KBM-7 (cell line): ENCODE measurements around the gene UQCRC2.
"Not testable (repeated sequence)": the region's sequence is repeated elsewhere in the genome, so short reads cannot be mapped to it uniquely, and the experiment has no call there.

ENCODE experiments used
- DNase-seq: peaks from one replicate; pipeline ENCODE4 v3.0.0-alpha.2; 2015
- in situ Hi-C: fragments of 300-500 bp; cut with MboI; formaldehyde crosslinking; loops from 2 replicates; pipeline ENCODE4 v1.14.3; 2020; ENCODE audit warnings: low sequenced_read_pairs, low pct_unique_long_range_greater_than_20kb, mixed read lengths

UQCRC2 gene

DNA sequence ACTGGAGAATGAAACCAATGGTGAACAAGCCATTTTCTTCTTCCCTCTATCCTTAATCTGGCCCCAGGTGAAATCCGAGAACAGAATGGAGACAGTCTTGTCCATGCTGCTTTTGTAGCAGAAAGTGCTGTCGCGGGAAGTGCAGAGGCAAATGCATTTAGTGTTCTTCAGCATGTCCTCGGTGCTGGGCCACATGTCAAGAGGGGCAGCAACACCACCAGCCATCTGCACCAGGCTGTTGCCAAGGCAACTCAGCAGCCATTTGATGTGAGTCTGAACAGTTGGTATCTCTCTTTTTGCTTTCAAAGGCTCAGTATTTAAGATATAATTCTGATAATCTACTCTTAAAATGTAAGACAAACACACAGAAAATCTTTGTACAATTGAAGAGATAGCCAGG lies 18.7 kb downstream of the UQCRC2 start:
- in situ Hi-C loops: no loop called here
- no peak for DNase-seq

DNA sequence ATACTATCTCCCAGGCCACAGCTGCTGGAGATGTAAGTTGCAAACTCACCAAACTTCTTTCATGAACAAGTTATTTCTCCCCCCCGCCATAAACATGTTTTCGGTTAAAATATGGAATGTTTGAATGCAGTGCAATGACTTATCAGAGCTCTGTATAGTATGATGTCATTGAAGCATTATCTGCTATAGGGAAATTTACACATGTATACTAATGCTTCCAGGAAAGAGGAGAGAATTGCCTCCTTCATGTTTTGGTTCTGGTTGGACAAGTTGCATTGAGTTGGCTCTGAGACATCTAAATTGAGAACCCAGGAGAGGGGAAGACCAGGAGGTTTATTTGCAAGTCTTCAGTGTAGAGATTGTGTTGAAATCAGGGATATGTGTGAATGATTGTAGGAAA lies 20.8 kb downstream of the UQCRC2 start:
- DNase-seq: no peak
- in situ Hi-C loops: no loop called here

DNA sequence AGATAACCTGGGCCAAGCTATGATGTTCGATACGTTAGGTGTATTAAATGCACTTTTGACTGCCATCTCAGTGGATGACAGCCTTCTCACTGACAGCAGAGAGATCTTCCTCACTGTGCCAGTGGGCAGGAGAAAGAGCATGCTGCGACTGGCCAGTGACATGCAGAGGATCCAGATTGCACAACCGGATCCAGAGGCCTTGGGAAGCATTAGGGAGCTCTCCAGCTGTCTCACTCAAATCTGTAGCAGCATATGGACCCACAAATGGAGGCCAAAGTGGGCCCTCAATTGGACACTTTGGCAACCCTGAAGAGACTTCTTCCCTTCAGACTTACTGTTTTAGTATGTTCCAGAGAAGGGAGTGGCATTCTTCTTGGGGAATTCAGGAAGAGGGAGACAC lies 26.9 kb downstream of the UQCRC2 start:
- no peak for DNase-seq
- in situ Hi-C loops: loop anchor here (25.0 kb wide), 1 partner anchor 207 kb away; no protein-coding TSS in a partner anchor

DNA sequence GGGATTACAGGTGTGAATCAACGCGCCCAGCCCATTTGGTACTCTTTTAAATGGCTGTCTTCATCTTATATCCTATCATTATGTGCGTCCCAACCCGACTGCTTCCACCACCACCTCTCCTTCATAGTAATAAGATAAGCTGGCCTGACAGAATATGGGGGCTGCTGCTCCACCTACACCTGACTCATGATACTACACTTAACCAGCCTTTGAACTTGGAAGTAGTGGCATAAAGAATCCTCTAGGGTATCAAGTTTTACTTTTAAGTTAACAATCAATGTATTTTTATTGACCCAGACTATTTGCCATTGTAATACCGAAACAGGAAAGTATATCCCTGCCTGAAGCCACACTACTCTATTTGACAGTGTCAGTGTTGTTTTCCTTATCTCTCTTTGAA lies 28.9 kb downstream of the UQCRC2 start:
- in situ Hi-C loops: loop anchor here (25.0 kb wide), 1 partner anchor 205 kb away; no protein-coding TSS in a partner anchor
- DNase-seq: no peak

DNA sequence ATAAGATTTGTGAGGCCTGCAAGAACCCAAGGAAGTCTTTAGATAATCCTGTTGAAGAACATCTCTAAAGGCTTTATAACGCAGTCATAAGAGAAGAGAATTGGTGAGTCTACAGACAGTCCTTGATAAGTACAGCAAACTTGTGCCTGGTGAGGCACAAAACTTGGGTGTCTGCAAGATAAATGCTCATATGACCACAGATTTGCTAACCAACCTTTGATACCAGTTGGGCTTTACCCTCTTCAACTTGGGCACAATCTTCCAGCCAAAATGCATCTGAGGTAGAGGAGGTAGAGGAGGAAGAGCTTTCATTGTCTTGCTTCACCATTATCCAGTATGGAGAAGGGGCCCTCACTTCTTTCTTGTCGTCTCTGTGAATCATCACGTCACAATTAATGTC lies 30.9 kb downstream of the UQCRC2 start:
- DNase-seq: no peak
- in situ Hi-C loops: loop anchor here (25.0 kb wide), 1 partner anchor 203 kb away; no protein-coding TSS in a partner anchor

DNA sequence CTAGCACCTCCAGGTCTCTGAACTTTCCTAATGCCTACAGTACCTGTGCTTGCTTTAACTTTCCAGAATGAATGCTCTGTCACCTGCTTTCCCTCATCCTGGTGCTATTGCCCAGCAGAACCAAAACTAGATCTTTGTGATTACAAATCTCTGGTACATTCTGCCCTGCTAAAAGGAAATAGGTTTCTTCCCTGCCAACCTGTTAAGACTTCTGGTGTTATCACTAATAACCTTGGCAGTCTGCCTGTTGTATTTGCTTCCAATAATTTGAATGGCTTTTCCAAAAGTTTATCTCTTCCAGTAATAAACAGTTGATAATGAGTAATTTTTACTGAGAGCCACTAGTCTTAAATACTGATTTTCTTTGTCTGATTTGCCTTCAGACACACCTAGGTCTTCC lies 32.4 kb downstream of the UQCRC2 start:
- no peak for DNase-seq
- in situ Hi-C loops: loop anchor here (25.0 kb wide), 1 partner anchor 202 kb away; no protein-coding TSS in a partner anchor

DNA sequence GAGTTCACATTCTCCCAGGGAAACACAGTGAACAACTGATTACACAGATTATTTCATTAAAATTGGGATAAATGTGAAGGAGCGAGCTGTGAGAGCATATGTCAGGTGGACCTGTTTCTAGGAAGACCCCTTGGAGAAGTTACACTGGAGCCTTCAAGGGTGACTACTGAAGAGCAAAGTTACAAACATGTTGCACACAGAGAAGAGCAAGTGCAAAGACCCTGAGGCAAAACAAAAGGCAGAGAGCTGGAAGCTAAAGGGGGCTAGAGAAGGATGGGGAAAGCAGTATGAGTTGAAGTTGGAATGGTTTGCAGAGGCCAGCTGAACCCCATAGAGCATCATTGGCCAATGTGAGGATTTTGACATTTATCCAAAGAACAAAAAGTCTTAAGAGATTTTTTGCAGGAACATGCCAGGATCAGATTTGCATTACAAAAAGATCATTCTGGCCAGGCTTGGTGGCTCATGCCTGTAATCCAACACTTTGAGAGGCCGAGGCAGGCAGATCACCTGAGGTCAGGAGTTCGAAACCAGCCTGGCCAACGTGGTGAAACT lies 33.6 kb downstream of the UQCRC2 start:
- in situ Hi-C loops: loop anchor here (25.0 kb wide), 1 partner anchor 201 kb away; no protein-coding TSS in a partner anchor
- DNase-seq: no peak

DNA sequence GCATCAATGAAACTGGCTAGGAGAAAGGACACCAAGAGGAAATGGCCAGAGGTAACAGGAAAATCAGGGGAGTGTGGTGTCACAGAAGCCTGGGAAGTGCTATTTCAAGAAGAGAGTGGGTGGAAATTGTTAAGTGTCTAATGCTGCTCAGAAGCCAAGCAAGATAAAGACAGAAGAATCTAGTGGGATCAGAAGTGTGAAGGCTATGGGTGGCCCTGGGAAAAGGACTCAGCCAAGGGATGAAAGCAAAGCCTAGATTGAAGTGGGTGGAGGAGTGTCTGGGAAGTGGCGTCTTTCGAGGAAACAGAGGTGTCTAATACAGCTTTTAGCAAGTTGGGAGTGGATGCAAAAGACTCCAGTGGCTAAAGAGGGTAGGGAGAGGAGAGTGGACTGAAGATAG lies 34.3 kb downstream of the UQCRC2 start:
- in situ Hi-C loops: loop anchor here (25.0 kb wide), 1 partner anchor 200 kb away; no protein-coding TSS in a partner anchor
- DNase-seq: no peak

DNA sequence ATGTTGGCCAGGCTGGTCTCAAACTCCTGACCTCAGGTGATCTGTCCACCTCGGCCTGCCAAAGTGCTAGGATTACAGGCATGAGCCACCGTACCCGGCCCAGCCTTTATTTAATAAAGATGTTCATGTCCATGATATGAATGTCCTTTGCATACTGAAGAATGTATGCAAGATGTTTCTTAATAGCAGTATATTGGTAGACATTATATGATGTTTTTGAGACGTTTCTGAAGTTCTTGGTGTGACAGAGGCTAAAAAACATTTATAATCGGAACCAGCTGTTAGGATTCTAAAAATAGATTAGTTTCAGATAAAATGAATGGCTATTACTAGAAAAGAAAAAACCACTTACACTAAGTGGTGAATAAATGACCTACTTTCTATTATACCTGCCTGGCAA lies 36.0 kb downstream of the UQCRC2 start:
- DNase-seq: no peak
- in situ Hi-C loops: loop anchor here (25.0 kb wide), 1 partner anchor 198 kb away; no protein-coding TSS in a partner anchor

DNA sequence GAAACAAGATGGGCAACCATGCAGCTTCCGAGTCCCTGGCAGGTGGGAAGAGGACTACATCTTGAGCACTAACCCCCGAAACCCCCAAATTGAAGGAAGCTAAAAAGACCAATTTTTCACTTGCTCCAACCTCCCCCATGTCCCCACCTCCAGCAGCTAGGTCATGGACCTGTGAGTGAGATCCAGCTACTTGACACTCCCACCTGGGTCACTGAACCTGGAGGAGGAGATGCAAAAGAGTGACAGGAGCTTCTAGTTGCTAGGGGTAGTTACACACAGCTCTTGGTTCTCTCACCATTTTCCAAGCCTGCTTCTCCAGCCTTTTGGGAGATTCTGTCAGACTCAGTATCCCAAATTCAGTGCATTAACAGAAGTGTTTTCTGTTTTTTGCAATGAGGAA lies 36.6 kb downstream of the UQCRC2 start:
- in situ Hi-C loops: loop anchor here (25.0 kb wide), 1 partner anchor 198 kb away; no protein-coding TSS in a partner anchor
- DNase-seq: no peak

DNA sequence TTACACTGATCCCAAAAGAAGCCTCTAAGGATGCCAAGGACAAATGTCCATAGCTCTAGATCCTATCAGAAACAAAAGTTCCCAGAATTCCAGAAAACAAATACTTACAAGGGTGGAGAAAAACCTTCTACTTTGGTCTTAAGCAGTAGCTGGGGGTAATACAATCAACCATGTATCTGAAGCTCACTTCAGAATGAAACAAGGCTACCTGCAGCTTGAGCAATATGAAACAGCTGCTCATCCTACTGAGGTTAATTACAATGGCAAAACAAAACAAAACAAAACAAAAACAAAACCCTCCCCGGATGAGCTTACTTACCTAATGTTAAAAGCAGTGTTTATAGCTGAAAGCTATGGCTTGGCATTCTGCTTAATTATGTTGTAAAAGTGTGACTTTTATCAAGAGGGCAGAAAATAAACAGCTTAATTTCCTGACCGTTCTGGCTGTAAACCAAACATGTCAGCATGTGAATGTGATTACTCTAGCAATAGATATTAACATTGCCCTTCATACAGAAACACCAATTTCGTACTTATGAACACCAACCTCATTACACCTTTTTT lies 37.3 kb downstream of the UQCRC2 start:
- no peak for DNase-seq
- in situ Hi-C loops: loop anchor here (25.0 kb wide), 1 partner anchor 197 kb away; no protein-coding TSS in a partner anchor

DNA sequence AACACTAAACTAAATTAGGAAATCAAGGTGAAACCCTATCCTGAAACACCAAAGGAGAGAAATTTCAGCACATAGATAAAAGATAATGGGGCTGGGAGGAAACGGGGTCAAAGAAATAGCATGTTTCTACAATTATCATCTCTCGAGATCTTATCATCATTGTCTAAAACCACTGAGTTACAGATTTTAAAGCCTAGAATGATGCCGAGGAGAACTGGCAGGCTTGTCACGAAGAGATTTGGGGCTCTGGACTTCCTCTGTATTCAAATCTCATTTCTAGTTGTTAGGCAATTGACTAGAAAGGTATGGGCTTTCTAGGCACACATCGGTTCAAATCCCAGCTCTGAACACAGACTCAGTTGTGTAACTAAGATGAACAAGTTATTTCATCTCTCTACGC lies 38.5 kb downstream of the UQCRC2 start:
- in situ Hi-C loops: loop anchor here (25.0 kb wide), 1 partner anchor 196 kb away; no protein-coding TSS in a partner anchor
- peak; percentile 30 for DNase-seq

DNA sequence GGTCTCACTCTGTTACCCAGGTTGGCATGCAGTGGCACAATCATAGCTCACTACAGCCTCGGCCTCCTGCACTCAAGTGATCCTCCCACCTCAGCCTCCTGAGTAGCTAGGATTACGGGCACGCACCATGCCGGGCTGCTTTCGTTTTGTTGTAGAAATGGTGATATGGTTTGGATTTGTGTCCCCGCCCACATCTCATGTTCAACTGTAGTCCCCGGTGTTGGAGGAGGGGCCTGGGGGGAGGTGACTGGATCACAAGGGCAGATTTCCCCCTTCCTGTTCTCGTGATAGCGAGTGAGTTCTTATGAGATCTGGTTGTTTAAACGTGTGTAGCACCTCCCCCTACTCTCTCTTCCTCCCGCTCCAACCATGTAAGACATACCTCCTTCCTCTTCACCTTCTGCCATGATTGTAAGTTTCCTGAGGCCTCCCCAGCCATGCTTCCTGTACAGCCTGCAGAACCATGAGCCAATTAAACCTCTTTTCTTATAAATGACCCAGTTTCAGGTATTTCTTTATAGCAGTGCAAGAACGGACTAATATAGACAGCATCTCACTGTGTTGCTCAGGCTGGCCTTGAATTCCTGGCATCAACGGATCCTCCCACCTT lies 41.8 kb downstream of the UQCRC2 start:
- peak; percentile 25 for DNase-seq
- in situ Hi-C loops: loop anchor here (25.0 kb wide), 1 partner anchor 192 kb away; no protein-coding TSS in a partner anchor

DNA sequence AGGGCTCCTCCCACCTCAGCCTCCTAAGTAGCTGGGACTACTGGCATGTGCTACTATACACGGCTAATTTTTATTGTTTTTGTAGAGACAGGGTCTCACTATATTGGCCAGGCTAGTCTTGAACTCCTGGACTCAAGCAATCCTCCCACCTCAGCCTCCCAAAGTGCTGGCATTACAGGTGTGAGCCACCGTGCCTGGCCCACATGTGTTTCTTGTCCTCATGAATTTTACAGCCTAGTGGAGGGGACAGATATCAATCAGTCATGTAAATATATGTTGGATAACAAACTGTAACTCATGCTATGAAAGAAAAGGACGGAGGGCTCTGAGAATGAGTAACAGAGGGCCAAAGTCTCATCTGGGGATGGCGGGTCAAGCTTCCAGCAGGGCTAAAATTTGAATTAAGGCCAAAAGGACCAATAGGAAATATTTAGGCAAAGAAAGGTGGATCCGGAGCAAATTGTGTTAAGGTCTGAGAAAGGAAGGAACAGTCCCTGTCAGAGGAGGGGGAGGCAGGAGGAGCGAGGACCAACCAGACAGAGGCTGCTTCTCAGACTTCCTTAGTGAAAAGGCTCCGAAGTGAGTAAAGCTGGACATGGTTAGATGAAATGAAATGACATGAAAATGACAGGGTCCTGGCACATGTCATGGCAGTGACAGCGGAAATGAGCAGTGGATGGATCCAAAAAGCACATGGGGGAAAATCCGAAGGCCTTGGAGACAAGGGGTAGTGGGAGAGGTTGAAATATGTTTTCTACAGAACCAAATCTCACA lies 43.9 kb downstream of the UQCRC2 start:
- DNase-seq: no peak
- in situ Hi-C loops: loop anchor here (25.0 kb wide), 1 partner anchor 190 kb away; no protein-coding TSS in a partner anchor

DNA sequence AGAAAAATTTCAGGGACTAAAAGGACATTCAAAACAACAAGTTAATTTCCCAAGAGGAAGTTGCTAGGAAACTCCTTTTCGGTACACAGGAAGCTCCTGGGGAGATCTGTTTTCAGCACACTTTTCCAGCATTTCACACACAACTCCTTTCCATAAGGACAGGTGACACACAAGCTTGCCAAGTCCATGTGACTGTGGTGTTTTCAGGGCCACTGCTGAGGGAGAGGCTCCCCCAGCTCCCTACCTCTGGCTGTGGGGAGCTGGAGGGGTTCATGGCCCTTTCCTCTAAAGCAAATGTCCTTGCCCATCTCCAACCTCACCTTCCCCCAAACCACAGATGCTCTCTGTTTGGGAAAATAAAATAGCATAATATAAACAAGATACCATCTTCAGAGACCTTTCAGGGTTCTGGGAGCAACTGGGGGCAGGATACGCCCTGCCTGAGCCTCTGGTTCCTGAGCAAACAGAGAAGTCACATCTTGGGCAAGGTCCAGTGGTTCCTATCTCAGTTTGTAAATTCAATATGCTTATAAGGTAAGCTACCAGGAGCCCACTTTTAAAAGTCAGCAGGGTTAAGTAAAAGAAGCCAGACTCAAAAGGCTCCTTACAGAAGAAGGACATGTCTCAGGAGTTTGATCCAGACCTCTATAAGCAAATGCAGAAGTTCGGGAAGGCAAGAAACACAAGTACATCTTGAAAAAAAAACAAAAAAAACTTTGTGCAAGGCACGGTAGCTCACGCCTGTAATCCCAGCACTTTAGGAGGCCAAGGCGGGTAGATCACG lies 44.7 kb downstream of the UQCRC2 start:
- DNase-seq: peak; percentile 29
- in situ Hi-C loops: loop anchor here (25.0 kb wide), 1 partner anchor 189 kb away; no protein-coding TSS in a partner anchor

DNA sequence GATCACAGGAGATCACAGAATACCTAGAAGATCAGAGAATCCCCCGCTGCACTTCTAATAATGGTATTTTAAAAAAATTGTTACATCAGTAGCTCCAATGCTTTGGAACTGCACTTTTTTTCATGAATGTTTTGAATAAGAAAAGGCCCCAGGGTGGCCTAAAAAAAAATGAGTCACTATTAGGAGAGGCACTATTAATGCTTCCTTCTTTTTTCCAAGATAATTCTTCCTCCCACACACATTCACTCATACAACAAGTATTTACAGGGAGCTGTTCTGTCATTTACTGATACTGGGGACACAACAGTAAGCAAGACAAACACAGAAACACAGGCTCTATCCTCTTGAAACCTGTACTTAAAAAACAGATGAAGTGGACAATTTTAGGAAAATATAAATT lies 48.4 kb downstream of the UQCRC2 start:
- DNase-seq: no peak
- in situ Hi-C loops: no loop called here

DNA sequence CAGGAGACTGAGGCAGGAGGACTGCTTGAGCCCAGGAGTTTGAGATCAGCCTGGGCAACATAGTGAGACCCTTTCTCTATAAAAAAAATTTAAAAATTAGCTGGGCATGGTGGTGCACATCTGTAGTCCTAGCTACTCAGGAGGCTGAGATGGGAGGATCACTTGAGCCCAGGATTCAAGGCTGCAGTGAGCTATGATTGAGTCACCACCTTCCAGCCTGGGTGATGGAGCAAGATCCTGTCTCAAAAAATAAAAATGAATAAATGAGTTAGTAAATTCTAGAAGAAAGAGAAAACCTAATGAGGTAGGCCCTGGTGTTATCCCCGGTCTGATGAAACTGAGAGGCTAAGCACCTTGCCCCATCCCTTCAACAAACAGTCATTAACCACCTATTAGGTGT lies 48.9 kb downstream of the UQCRC2 start:
- DNase-seq, in situ Hi-C loops: not testable (repeated sequence)

DNA sequence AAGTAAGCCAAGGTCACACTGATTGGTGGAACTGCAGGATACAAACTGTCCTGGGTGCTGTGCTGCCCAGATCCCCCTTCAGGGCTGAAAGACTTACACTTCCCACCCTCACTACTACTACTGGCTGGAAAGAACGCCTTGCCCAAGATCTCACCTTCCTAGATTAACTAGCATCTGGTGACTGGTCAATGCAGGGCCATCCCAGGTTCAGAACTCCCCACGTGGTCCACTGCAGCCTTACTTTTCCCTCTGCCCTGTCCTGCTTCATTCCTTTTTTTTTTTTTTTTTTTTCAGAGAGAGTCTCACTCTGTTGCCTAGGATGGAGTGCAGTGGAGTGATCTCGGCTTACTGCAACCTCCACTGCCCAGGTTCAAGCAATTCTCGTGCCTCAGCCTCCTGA lies 50.0 kb downstream of the UQCRC2 start:
- no peak for DNase-seq
- in situ Hi-C loops: no loop called here

DNA sequence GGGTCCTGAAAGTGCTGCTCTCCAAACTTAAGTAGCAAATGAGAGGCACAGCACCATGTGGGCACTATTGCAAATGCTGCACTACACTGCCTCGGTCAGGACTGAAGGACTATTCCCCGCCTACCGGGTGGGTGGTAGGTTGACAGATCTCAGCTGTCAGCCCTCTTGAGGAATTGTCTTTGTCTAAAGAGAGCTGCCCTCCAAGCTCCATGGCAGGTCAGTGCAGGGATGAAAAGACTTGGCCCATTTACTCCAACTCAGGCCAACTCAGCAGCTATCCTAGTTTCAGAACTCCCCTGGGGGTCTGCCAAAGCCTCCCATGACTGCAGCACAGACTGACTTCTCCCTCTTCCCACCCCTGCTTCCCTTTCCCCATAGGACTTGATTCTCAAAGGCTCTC lies 51.2 kb downstream of the UQCRC2 start:
- no peak for DNase-seq
- in situ Hi-C loops: no loop called here
